GM12878 (cell line): ENCODE measurements around the gene SYNE4. TPM values are rescaled to one million over a fixed set of nuclear protein-coding genes. Genes with fewer than 3 reads are reported as not detected.
"Not testable (repeated sequence)": the region's sequence is repeated elsewhere in the genome, so short reads cannot be mapped to it uniquely, and the experiment has no call there.

ENCODE experiments used
- ATAC-seq: fragments of 200-7000 bp; cut with Tn5 transposase; 3 replicates; pipeline ENCODE4 v1.9.1; 2020; ENCODE audit warnings: mild to moderate bottlenecking, moderate library complexity
- BruUV-seq: library from RNA; stranded (reverse); fragments of 400-500 nt; replicated peaks from 2 replicates; lab custom pipeline; 2021; lab: Mats Ljungman, UMichigan
- CTCF ChIA-PET: fragments of 300-600 bp; sonication (Branson Sonifier 250); formaldehyde crosslinking; extraction: SDS; loops from one replicate; lab custom pipeline; 2021; ENCODE audit warnings: inconsistent platforms; lab: Yijun Ruan, JAX
- POLR2A ChIA-PET: fragments of 350-600 bp; formaldehyde crosslinking; extraction: SDS; loops from one replicate; lab custom pipeline; 2021; ENCODE audit warnings: inconsistent platforms; lab: Charles Lee
- RAD21 ChIA-PET: fragments of 300-600 bp; sonication (Branson Sonifier 250); formaldehyde crosslinking; loops from one replicate; lab custom pipeline; 2023; ENCODE audit warnings: antibody characterized with exemption; ENCODE audit not compliant: unreplicated experiment; lab: Charles Lee
- SMC1A ChIA-PET: fragments of 300-600 bp; sonication (Branson Sonifier 250); formaldehyde crosslinking; loops from one replicate; lab custom pipeline; 2023; ENCODE audit not compliant: unreplicated experiment, uncharacterized antibody; lab: Charles Lee
- DNase-seq: peaks from one replicate; pipeline ENCODE4 v3.0.0-alpha.2; 2011; ENCODE audit warnings: low read depth, low spot score
- FAIRE-seq: peaks from 3 replicates; lab custom pipeline; 2011; peaks lifted over from hg19 to GRCh38; lab: Jason Lieb, UNC
- H2AFZ ChIP-seq: 2 replicates; pipeline ENCODE4 v1.6.0; 2011; ENCODE audit warnings: low read depth, low read length, control low read depth; ENCODE audit not compliant: control insufficient read depth
- H3K27ac ChIP-seq: 2 replicates; pipeline ENCODE4 v1.5.1; 2011; ENCODE audit warnings: control low read depth; ENCODE audit not compliant: control insufficient read depth, insufficient read depth
- H3K27me3 ChIP-seq, 2 experiments: replicated peaks in 1 of 2; 2 replicates each; pipeline versions ENCODE4 v1.6.0 to v1.6.1; 2011; ENCODE audit warnings: low read length in 1 of 2; ENCODE audit not compliant: control insufficient read depth in 2 of 2, insufficient read depth in 2 of 2
- H3K36me3 ChIP-seq, 2 experiments: 2 replicates each; pipeline ENCODE4 v1.5.1; 2011; ENCODE audit warnings: low read length in 1 of 2; ENCODE audit not compliant: control insufficient read depth in 2 of 2, insufficient read depth in 2 of 2
- H3K4me1 ChIP-seq: 2 replicates; pipeline ENCODE4 v1.6.1; 2011; ENCODE audit warnings: mild to moderate bottlenecking, low read length, moderate library complexity, mixed read lengths; ENCODE audit not compliant: control insufficient read depth, insufficient read depth
- H3K4me2 ChIP-seq: 2 replicates; pipeline ENCODE4 v1.6.0; 2011; ENCODE audit warnings: control low read depth; ENCODE audit not compliant: control insufficient read depth, insufficient read depth
- H3K4me3 ChIP-seq: fragments of 200-600 bp; sonication (generic); 2 replicates; pipeline ENCODE4 v1.5.1; 2016
- H3K79me2 ChIP-seq: 2 replicates; pipeline ENCODE4 v1.6.0; 2011; ENCODE audit warnings: low read length; ENCODE audit not compliant: control insufficient read depth, insufficient read depth
- H3K9ac ChIP-seq: 2 replicates; pipeline ENCODE4 v1.8.0; 2011; ENCODE audit warnings: low read length, control low read depth, mixed read lengths; ENCODE audit not compliant: control insufficient read depth, insufficient read depth
- H3K9me3 ChIP-seq: replicated peaks from 3 replicates; pipeline ENCODE4 v1.5.1; 2011; ENCODE audit warnings: mild to moderate bottlenecking, low read length; ENCODE audit not compliant: control insufficient read depth, insufficient read depth
- H4K20me1 ChIP-seq: 2 replicates; pipeline ENCODE4 v1.6.0; 2011; ENCODE audit not compliant: control insufficient read depth, insufficient read depth
- BMI1 ChIP-seq: fragments of 450-650 bp; IDR thresholded peaks from 2 replicates; pipeline ENCODE4 v1.6.1; 2016; ENCODE audit warnings: mild to moderate bottlenecking, moderate library complexity, borderline replicate concordance
- CREB1 ChIP-seq: IDR thresholded peaks from 2 replicates; pipeline ENCODE4 v1.6.1; 2012; ENCODE audit warnings: low read depth, mild to moderate bottlenecking, inconsistent platforms
- JUND ChIP-seq: IDR thresholded peaks from 2 replicates; pipeline ENCODE4 v1.6.1; 2012; ENCODE audit warnings: low read depth, mild to moderate bottlenecking, low read length, improper control_type of control experiment, moderate library complexity
- NRF1 ChIP-seq: conservative IDR thresholded peaks from 2 replicates; pipeline ENCODE4 v1.6.1; 2011; ENCODE audit warnings: mild to moderate bottlenecking, low read depth, low read length, improper control_type of control experiment
- PML ChIP-seq: IDR thresholded peaks from 2 replicates; pipeline ENCODE4 v1.6.1; 2012; ENCODE audit warnings: low read length, inconsistent platforms
- SIX5 ChIP-seq: IDR thresholded peaks from 2 replicates; pipeline ENCODE4 v1.6.1; 2011; ENCODE audit warnings: mild to moderate bottlenecking, low read depth, low read length, moderate library complexity; ENCODE audit not compliant: severe bottlenecking
- TCF12 ChIP-seq: IDR thresholded peaks from 2 replicates; pipeline ENCODE4 v1.6.1; 2011; ENCODE audit warnings: low read depth, mild to moderate bottlenecking, low read length
- TCF3 ChIP-seq: IDR thresholded peaks from 2 replicates; pipeline ENCODE4 v1.6.1; 2012; ENCODE audit warnings: low read depth, mild to moderate bottlenecking, low read length, borderline replicate concordance; ENCODE audit not compliant: insufficient read depth
- ZBED1 ChIP-seq: IDR thresholded peaks from 2 replicates; pipeline ENCODE4 v1.6.1; 2016; ENCODE audit warnings: borderline replicate concordance
- ZNF207 ChIP-seq: fragments of 450-650 bp; IDR thresholded peaks from 2 replicates; pipeline ENCODE4 v1.6.1; 2014; ENCODE audit warnings: antibody characterized with exemption, mild to moderate bottlenecking, borderline replicate concordance
- WGBS: methylation state at CpG from one replicate; pipeline ENCODE4 v1.1.6; 2016; ENCODE audit warnings: low lambda C conversion rate; ENCODE audit not compliant: insufficient replicate concordance, insufficient coverage; ENCODE audit errors: missing lambda C conversion rate; 5-methylcytosine and 5-hydroxymethylcytosine counted together
- in situ Hi-C: fragments of 300-500 bp; cut with MboI; formaldehyde crosslinking; loops from 9 replicates; pipeline ENCODE4 v1.14.3; 2018; ENCODE audit warnings: mixed read lengths
- intact Hi-C: fragments of 100-400 bp; cut with micrococcal nuclease; formaldehyde crosslinking; loops from one replicate; pipeline ENCODE4 v1.14.2; 2022; ENCODE audit not compliant: unreplicated experiment
- polyA plus RNA-seq, 11 experiments: library from polyadenylated mRNA; depleted of rRNA in 4 of 11; unstranded in 6 of 11; stranded (reverse) in 5 of 11; fragments of >200 nt; fragmentation: Nextera tagmentation in 4 of 11; fragmentation: Illumina TruSeq in 1 of 11; extraction: Ambion mirVana in 4 of 11; extraction: Trizol in 1 of 11; gene quantifications; 1 replicate in 1 of 11; 2 replicates in 10 of 11; pipeline versions ENCODE4 v1.2.1 to v1.2.3, GENCODE V29; 2011 to 2016; ENCODE audit warnings: inconsistent platforms in 2 of 11, missing spikeins in 2 of 11, low read depth in 1 of 11
- total RNA-seq, 4 experiments: library from RNA; depleted of rRNA in 3 of 4; stranded (reverse); fragments of >200 nt in 3 of 4; fragmentation: Illumina TruSeq in 1 of 4; extraction: Trizol in 1 of 4; gene quantifications; 2 replicates each; pipeline versions ENCODE4 v1.2.1 to v1.2.3, GENCODE V29; 2013 to 2021
- TF ChIP-seq, protein P1 (sequence below): IDR thresholded peaks from 2 replicates; pipeline ENCODE4 v1.6.1; 2012; ENCODE audit warnings: low read length, inconsistent platforms

Gene SYNE4
- total and polyA plus RNA-seq, 10 of the 15 experiments (the other 5 are each of a cell fraction or from before 2014, with no cell fraction given), result 0.35 to 1.2 (median 0.71) TPM

DNA sequence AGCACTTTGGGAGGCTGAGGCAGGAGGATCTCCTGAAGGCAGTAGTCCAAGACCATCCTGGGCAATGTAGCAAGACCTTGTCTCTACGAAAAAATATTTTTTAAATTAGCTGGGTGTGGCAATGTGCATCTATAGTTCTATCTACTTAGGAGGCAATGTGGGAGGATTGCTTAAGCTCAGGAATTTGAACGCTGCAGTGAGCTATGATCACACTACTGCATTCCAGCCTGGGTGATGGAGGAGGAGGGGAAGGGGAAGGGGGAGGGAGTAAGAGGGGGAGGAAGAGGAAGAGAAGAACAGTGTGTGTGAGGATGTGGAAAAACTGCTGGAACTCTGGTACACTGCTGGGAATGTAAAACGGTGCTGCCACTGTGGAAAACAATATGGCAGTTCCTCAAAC is 33.2 kb upstream of the SYNE4 start:
- TF ChIP-seq ZBED1, result no peak
- TF ChIP-seq, protein P1, sequence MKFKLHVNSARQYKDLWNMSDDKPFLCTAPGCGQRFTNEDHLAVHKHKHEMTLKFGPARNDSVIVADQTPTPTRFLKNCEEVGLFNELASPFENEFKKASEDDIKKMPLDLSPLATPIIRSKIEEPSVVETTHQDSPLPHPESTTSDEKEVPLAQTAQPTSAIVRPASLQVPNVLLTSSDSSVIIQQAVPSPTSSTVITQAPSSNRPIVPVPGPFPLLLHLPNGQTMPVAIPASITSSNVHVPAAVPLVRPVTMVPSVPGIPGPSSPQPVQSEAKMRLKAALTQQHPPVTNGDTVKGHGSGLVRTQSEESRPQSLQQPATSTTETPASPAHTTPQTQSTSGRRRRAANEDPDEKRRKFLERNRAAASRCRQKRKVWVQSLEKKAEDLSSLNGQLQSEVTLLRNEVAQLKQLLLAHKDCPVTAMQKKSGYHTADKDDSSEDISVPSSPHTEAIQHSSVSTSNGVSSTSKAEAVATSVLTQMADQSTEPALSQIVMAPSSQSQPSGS, result no peak
- no peak for TF ChIP-seq TCF12
- TF ChIP-seq PML, result no peak
- TF ChIP-seq SIX5, result no peak
- no peak for TF ChIP-seq CREB1
- no peak for TF ChIP-seq NRF1
- no peak for TF ChIP-seq BMI1
- no peak for TF ChIP-seq TCF3
- no peak for TF ChIP-seq JUND
- no peak for TF ChIP-seq ZNF207
- Histone ChIP-seq H3K27ac (no peak overlapping the region), H3K27me3 (no peaks in the 10 kb centered on the region), H3K4me2 (no peak overlapping the region), H3K9ac (no peak overlapping the region), H3K4me3 (no peak overlapping the region), H3K36me3 (peaks cover 0 to 2% of the 10 kb centered on the region in 2 experiments; a peak in 2 of 4 replicates), H2AFZ (no peak overlapping the region), H3K79me2 (no peaks in the 10 kb centered on the region), H3K4me1 (no peaks in the 10 kb centered on the region), H3K9me3 (no peaks in the 10 kb centered on the region), H4K20me1 (no peaks in the 10 kb centered on the region)
- ATAC-seq, result no peak
- WGBS, result 74% methylated on average over 3 of the region's 3 CpGs
- ChIA-PET RAD21 (no interaction called here), CTCF (no interaction called here), POLR2A (interaction anchor here (0.6 kb wide), 1 partner anchor 179 kb away, joined by 5 read pairs; no protein-coding TSS in a partner anchor), SMC1A (interaction anchor here (0.6 to 0.7 kb wide), 2 partner anchors 10 to 89 kb away, joined by 3 read pairs; no protein-coding TSS in a partner anchor)
- DNase-seq, result no peak
- no TSS peak for BruUV-seq
- in situ Hi-C loops (no loop called here), intact Hi-C loops (no loop called here)
- no peak for FAIRE-seq

DNA sequence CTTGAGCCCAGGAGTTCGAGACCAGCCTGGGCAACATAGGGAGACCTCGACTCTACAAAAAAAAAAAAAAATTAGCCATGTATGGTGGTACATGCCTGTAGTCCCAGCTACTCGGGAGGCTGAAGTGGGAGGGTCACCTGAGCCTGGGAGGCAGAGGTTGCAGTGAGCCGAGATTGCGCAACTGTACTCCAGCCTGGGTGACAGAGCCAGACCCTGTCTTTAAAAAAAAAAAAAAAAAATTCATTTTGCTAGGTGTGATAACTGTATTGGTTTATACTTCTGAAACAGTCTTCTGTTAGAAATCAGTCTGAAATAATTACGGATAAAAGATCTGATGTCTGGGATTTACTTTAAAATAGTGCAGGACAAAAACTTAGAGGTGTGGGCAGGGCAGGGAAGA is 32.5 kb upstream of the SYNE4 start:
- H3K27me3 ChIP-seq, H3K9ac ChIP-seq, H3K4me3 ChIP-seq, SMC1A ChIA-PET, RAD21 ChIA-PET, POLR2A ChIA-PET, CTCF ChIA-PET, H3K9me3 ChIP-seq, H2AFZ ChIP-seq, BruUV-seq, ATAC-seq, DNase-seq, H3K27ac ChIP-seq, in situ Hi-C loops, H4K20me1 ChIP-seq, FAIRE-seq, intact Hi-C loops, H3K4me1 ChIP-seq, H3K4me2 ChIP-seq, H3K36me3 ChIP-seq, H3K79me2 ChIP-seq: not testable (repeated sequence)
- 87% methylated on average over 6 of the region's 6 CpGs for WGBS
